HepG2 (cell line): ENCODE measurements around the gene RASD1. TPM values are rescaled to one million over a fixed set of nuclear protein-coding genes. Genes with fewer than 3 reads are reported as not detected.

ENCODE experiments used
- ATAC-seq: fragments of 200-7000 bp; cut with Tn5 transposase; 3 replicates; pipeline ENCODE4 v1.9.1; 2020; ENCODE audit warnings: mild to moderate bottlenecking, moderate library complexity
- BruUV-seq: library from RNA; stranded (reverse); fragments of 400-500 nt; replicated peaks from 2 replicates; lab custom pipeline; 2021; lab: Mats Ljungman, UMichigan
- CTCF ChIA-PET: fragments of 300-600 bp; formaldehyde crosslinking; extraction: SDS; loops from one replicate; lab custom pipeline; 2021; ENCODE audit warnings: low total read pairs, inconsistent platforms, low intra/inter-chr PET ratio; lab: Yijun Ruan, JAX
- POLR2A ChIA-PET: fragments of 350-600 bp; sonication (Branson Sonifier 250); formaldehyde crosslinking; loops from one replicate; lab custom pipeline; 2020; ENCODE audit warnings: antibody characterized with exemption, inconsistent platforms; lab: Yijun Ruan, JAX
- DNase-seq: peaks from one replicate; pipeline ENCODE4 v3.0.0-alpha.2; 2015; ENCODE audit warnings: low spot score
- FAIRE-seq: peaks from 3 replicates; lab custom pipeline; 2011; peaks lifted over from hg19 to GRCh38; lab: Jason Lieb, UNC
- H2AFZ ChIP-seq: one replicate; pipeline ENCODE4 v1.6.1; 2011; ENCODE audit warnings: low read length, inconsistent platforms
- H3K27ac ChIP-seq: fragments of 300-600 bp; 3 replicates; pipeline ENCODE4 v1.8.0; 2011; ENCODE audit warnings: mixed run types, mild to moderate bottlenecking, mixed read lengths, low read length, inconsistent platforms; ENCODE audit not compliant: insufficient read depth; ENCODE audit errors: extremely low read length
- H3K27me3 ChIP-seq, 2 experiments: fragments of 200-600 bp in 1 of 2; 2 replicates in 1 of 2; 3 replicates in 1 of 2; pipeline versions ENCODE4 v1.6.0 to v1.8.0; 2011; ENCODE audit warnings: low read length in 2 of 2, mild to moderate bottlenecking in 2 of 2, moderate library complexity in 2 of 2, inconsistent platforms in 1 of 2; ENCODE audit not compliant: insufficient read depth in 2 of 2, control insufficient read depth in 1 of 2
- H3K36me3 ChIP-seq, 2 experiments: fragments of 200-600 bp in 1 of 2; replicated peaks in 1 of 2; 2 replicates in 1 of 2; 3 replicates in 1 of 2; pipeline versions ENCODE4 v1.5.1 to v1.8.0; 2011; ENCODE audit warnings: low read length in 2 of 2, inconsistent platforms in 1 of 2; ENCODE audit not compliant: insufficient read depth in 2 of 2, control insufficient read depth in 1 of 2
- H3K4me1 ChIP-seq: 2 replicates; pipeline ENCODE4 v1.5.1; 2012; ENCODE audit warnings: low read length, inconsistent platforms; ENCODE audit not compliant: insufficient read depth
- H3K4me2 ChIP-seq: 2 replicates; pipeline ENCODE4 v1.6.0; 2011; ENCODE audit warnings: low read depth, low read length, inconsistent platforms
- H3K4me3 ChIP-seq, 3 experiments: fragments of 200-600 bp in 1 of 3; sonication (generic), shearing (Covaris generic) in 1 of 3; replicated peaks in 1 of 3; 2 replicates each; pipeline ENCODE4 v1.5.1; 2011 to 2016; ENCODE audit warnings: low read length in 3 of 3, inconsistent platforms in 2 of 3, low read depth in 2 of 3, mild to moderate bottlenecking in 2 of 3, control low read depth in 1 of 3, mixed read lengths in 1 of 3; ENCODE audit not compliant: insufficient read depth in 1 of 3
- H3K79me2 ChIP-seq: one replicate; pipeline ENCODE4 v1.6.1; 2011; ENCODE audit warnings: low read length, inconsistent platforms; ENCODE audit not compliant: insufficient read depth
- H3K9ac ChIP-seq: 2 replicates; pipeline ENCODE4 v1.6.0; 2011; ENCODE audit warnings: mild to moderate bottlenecking, low read depth, low read length, inconsistent platforms; ENCODE audit not compliant: insufficient read depth
- H3K9me3 ChIP-seq: 2 replicates; pipeline ENCODE4 v1.5.1; 2012; ENCODE audit warnings: mild to moderate bottlenecking, low read length
- H4K20me1 ChIP-seq: 2 replicates; pipeline ENCODE4 v1.6.0; 2011; ENCODE audit warnings: inconsistent platforms, mild to moderate bottlenecking, low read length, moderate library complexity; ENCODE audit not compliant: insufficient read depth
- DNMT3B ChIP-seq: conservative IDR thresholded peaks from 2 replicates; pipeline ENCODE4 v1.6.1; 2016; ENCODE audit warnings: missing biosample characterization, control low read depth
- KDM4B ChIP-seq: sonication (generic); formaldehyde crosslinking; IDR thresholded peaks from 2 replicates; pipeline ENCODE4 v1.4.0; 2020; ENCODE audit warnings: missing genetic modification reagents
- KDM5A ChIP-seq: fragments of 200-600 bp; sonication (generic); IDR thresholded peaks from 2 replicates; pipeline ENCODE4 v1.7.0; 2018; ENCODE audit warnings: antibody characterized with exemption, mild to moderate bottlenecking, low read length, borderline replicate concordance
- POLR2AphosphoS5 ChIP-seq: IDR thresholded peaks from 2 replicates; pipeline ENCODE4 v1.6.1; 2012; ENCODE audit warnings: low read depth, low read length
- PTBP1 ChIP-seq: fragments of 200-400 bp; formaldehyde crosslinking; IDR thresholded peaks from 2 replicates; pipeline ENCODE4 v1.6.1; 2018; ENCODE audit warnings: low read length, low read depth; ENCODE audit not compliant: poor library complexity, severe bottlenecking
- SMAD1 ChIP-seq: sonication (generic); formaldehyde crosslinking; IDR thresholded peaks from 2 replicates; pipeline ENCODE4 v1.4.0; 2020; ENCODE audit warnings: missing genetic modification reagents, low read depth, mild to moderate bottlenecking, borderline replicate concordance
- SP4 ChIP-seq: sonication (generic); formaldehyde crosslinking; IDR thresholded peaks from 2 replicates; pipeline ENCODE4 v1.8.1; 2023; ENCODE audit warnings: mild to moderate bottlenecking, missing genetic modification reagents
- ZFP62 ChIP-seq: sonication (generic); formaldehyde crosslinking; IDR thresholded peaks from 2 replicates; pipeline ENCODE4 v1.4.0; 2020; ENCODE audit warnings: missing genetic modification reagents
- ZNF484 ChIP-seq: sonication (generic); formaldehyde crosslinking; IDR thresholded peaks from 2 replicates; pipeline ENCODE4 v1.5.1; 2020; ENCODE audit warnings: mild to moderate bottlenecking, low read depth, missing genetic modification reagents, borderline replicate concordance
- ZNF775 ChIP-seq: sonication (generic); formaldehyde crosslinking; IDR thresholded peaks from 2 replicates; pipeline ENCODE4 v1.4.0; 2020; ENCODE audit warnings: missing genetic modification reagents, mild to moderate bottlenecking, moderate library complexity, borderline replicate concordance
- WGBS: methylation state at CpG from one replicate; pipeline ENCODE4 v1.1.6; 2017; ENCODE audit warnings: low lambda C conversion rate; 5-methylcytosine and 5-hydroxymethylcytosine counted together
- in situ Hi-C: cut with HindIII; loops from 2 replicates; pipeline ENCODE4 v1.10.0; 2017; ENCODE audit warnings: low pct_unique_long_range_greater_than_20kb; ENCODE audit not compliant: extremely low pct_ligation_motif_present
- intact Hi-C: fragments of 100-400 bp; cut with micrococcal nuclease; formaldehyde crosslinking; loops from one replicate; pipeline ENCODE4 v1.10.0; 2022; ENCODE audit not compliant: unreplicated experiment
- polyA plus RNA-seq, 8 experiments: library from polyadenylated mRNA; depleted of rRNA in 3 of 8; stranded (reverse) in 7 of 8; unstranded in 1 of 8; fragments of >200 nt; fragmentation: Illumina TruSeq in 4 of 8; extraction: Trizol in 4 of 8; gene quantifications; 2 replicates each; pipeline versions ENCODE4 v1.2.1 to v1.2.3, GENCODE V29; 2011 to 2016; ENCODE audit warnings: low read depth in 4 of 8, missing spikeins in 1 of 8, mixed read lengths in 1 of 8; ENCODE audit not compliant: insufficient read depth in 1 of 8
- total RNA-seq, 5 experiments: library from RNA; depleted of rRNA; stranded (reverse); fragments of >200 nt; fragmentation: Illumina TruSeq; extraction: Trizol; gene quantifications; 2 replicates each; pipeline ENCODE4 v1.2.3, GENCODE V29; 2016; ENCODE audit warnings: low read depth in 1 of 5
- TF ChIP-seq, protein P1 (sequence below): sonication (generic); formaldehyde crosslinking; conservative IDR thresholded peaks from 2 replicates; pipeline ENCODE4 v1.8.0; 2022; ENCODE audit warnings: low read depth, missing genetic modification reagents

RASD1 gene
- total and polyA plus RNA-seq, 2 of the 13 experiments (the other 11 are each of a cell fraction or from before 2014, with no cell fraction given), result 1.6 to 4.2 TPM

DNA sequence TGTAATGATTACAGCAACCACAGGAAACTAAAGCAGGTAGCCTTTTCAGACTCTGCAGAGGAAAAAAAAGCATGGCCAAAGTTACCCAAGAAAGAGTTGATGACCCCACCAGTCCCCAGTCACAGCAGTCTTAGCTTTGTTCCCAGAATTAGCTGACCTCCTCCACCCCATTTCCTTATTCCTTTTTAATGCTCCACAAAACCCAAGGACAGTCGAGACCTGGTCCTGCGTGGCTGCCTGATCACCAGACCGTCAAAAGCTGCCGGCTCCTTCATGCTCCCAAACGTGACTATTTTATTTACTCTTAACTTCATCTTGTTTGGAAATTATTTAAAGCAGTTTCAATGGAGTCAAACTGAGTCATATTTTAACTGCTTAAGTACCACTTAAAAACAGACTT, 48.1 kb downstream of the RASD1 start:
- H3K4me1 ChIP-seq, result peaks cover 84% of the 10 kb centered on the region
- BruUV-seq, result no TSS peak
- H3K27ac ChIP-seq, result no peak overlapping the region
- FAIRE-seq (no peak), DNase-seq (no peak), ATAC-seq (no peak)
- H3K9ac ChIP-seq, result no peak overlapping the region
- no peak overlapping the region for H3K4me2 ChIP-seq
- ChIA-PET POLR2A (interaction anchor here (1.3 to 5.2 kb wide), 5 partner anchors 13 to 78 kb away, joined by 4 to 57 read pairs (median 20); partner anchors contain the start of gene RASD1), CTCF (no interaction called here)
- H4K20me1 ChIP-seq, result no peaks in the 10 kb centered on the region
- H2AFZ ChIP-seq, result no peak overlapping the region
- intact Hi-C loops, result loop anchor here (5.0 kb wide), 1 partner anchor 49 kb away; the partner anchor contains the start of gene RASD1
- no peak overlapping the region for H3K4me3 ChIP-seq
- TF ChIP-seq POLR2AphosphoS5, result no peak
- no peak for TF ChIP-seq SP4 (CRISPR knock-in tag)
- TF ChIP-seq ZNF484 (CRISPR knock-in tag), result no peak
- no peak for TF ChIP-seq KDM5A
- no peak for TF ChIP-seq KDM4B (CRISPR knock-in tag)
- no peak for TF ChIP-seq SMAD1
- TF ChIP-seq, protein P1, sequence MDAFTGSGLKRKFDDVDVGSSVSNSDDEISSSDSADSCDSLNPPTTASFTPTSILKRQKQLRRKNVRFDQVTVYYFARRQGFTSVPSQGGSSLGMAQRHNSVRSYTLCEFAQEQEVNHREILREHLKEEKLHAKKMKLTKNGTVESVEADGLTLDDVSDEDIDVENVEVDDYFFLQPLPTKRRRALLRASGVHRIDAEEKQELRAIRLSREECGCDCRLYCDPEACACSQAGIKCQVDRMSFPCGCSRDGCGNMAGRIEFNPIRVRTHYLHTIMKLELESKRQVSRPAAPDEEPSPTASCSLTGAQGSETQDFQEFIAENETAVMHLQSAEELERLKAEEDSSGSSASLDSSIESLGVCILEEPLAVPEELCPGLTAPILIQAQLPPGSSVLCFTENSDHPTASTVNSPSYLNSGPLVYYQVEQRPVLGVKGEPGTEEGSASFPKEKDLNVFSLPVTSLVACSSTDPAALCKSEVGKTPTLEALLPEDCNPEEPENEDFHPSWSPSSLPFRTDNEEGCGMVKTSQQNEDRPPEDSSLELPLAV (CRISPR knock-in tag), result no peak
- TF ChIP-seq ZNF775 (CRISPR knock-in tag), result no peak
- TF ChIP-seq PTBP1, result no peak
- TF ChIP-seq DNMT3B (CRISPR knock-in tag), result no peak
- TF ChIP-seq ZFP62 (CRISPR knock-in tag), result no peak
- 0 out of 5 replicates have a peak, but pooled peaks cover 0 to 13% of the 10 kb centered on the region in 2 experiments for H3K27me3 ChIP-seq
- in situ Hi-C loops, result loop anchor here (5.0 kb wide), 1 partner anchor 91 kb away; no protein-coding TSS in a partner anchor
- WGBS, result 70% methylated on average over 5 of the region's 5 CpGs
- H3K9me3 ChIP-seq, result no peaks in the 10 kb centered on the region
- H3K36me3 ChIP-seq, result no peaks in the 10 kb centered on the region
- H3K79me2 ChIP-seq, result no peaks in the 10 kb centered on the region
